Germinal center (tissue), 1 donor: Measurements from ENCODE around the gene DYRK1B.
"Not testable (repeated sequence)": the region's sequence is repeated elsewhere in the genome, so short reads cannot be mapped to it uniquely, and the experiment has no call there.

Source experiments
- DNase-seq: peaks from one replicate; pipeline ENCODE4 v3.0.0; 2012; ENCODE audit warnings: mixed read lengths, low spot score

Gene DYRK1B

DNA sequence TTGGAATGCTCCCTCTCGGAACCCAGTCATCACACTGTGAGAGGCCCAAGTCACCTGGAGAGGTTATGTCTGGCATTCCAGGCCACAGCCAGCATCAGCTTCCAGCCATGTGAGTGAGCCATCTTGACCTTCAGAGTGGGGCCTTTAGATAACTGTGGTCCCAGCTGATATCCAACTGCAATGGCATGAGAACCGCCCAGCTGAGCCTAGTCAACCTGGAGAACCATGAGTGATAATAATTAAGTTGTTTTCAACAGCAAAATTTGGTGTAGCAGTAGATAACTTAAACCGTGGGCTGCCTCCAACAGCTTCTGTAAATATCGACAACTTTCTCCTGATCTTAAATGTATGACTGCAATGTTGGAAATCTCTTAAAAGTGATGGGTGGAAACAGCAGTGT, 24.6 kb downstream of the DYRK1B start:
- no peak for DNase-seq

DNA sequence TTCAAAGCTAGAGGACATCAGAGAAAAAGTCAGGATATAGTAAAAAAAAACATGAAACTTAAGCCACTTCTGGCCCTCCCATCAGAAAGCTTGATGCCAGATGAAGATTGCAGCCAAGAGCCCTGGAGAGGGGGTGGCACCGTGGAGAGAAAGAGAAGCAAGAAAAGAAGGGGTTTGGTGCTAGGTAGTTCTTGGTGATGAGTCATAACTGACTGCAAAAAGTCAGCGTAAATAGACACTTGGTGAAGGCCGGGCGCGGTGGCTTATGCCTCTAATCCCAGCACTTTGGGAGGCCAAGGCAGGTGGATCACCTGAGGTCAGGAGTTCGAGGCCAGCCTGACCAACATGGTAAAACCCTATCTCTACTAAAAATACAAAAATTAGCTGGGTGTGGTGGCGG, 25.3 kb downstream of the DYRK1B start:
- DNase-seq, result not testable (repeated sequence)

DNA sequence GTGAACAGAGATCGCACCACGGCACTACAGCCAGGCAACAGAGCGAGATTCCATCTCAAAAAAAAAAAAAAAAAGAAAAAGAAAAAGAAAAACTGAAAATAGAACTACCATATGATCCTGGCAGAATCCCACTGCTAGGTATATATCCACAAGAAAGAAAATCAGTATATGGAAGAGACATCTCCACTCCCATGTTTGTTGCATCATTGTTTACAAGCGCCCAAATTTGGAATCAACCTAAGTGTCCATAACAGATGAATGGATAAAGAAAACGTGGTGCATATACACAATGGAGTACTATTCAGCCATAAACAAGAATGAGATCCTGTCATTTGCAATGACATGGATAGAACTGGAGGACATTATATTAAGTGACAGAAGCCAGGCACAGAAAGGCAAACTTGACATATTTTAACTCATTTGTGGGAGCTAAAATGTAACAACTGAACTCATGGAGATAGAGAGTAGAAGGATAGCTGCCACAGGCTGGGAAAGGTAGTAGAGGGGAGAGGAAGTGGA, 26.1 kb downstream of the DYRK1B start:
- no peak for DNase-seq

DNA sequence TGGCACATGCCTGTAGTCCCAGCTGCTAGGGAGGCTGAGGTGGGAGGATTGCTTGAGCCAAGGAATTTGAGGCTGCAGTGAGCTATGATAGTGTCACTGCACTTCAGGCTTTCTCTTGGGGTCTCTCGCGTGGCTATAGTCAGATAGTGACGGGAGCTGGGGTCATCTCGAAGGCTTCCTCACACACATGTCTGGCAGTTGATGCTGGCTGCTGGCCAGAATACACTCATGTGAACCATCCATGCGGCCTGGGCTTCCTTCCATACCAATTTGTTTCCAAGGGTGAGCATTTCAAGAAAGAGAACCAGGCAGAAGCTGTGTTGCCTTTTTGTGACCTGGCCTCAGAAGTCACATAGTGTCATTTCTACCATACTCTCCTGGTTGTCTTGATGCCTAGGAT, 28.9 kb downstream of the DYRK1B start:
- no peak for DNase-seq

DNA sequence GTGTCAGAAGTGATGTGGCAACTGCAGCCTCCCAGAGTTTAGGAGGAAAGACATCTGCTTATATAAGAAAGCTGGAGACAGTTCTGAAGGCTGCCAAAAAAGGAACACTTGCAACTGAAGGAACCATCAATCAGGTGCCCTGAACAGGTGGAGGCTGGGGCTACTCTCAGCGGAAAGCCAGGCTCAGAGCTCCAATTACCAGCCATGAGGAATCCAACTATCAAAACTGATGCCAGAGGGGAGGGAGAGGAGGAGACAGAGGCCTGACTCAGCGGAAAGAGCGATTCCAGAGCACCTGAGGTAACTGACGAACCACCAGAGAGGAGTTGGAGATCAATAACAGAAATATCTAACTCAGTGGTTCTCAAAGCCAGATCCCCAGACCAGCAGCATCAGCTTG, 31.0 kb downstream of the DYRK1B start:
- DNase-seq, result no peak

DNA sequence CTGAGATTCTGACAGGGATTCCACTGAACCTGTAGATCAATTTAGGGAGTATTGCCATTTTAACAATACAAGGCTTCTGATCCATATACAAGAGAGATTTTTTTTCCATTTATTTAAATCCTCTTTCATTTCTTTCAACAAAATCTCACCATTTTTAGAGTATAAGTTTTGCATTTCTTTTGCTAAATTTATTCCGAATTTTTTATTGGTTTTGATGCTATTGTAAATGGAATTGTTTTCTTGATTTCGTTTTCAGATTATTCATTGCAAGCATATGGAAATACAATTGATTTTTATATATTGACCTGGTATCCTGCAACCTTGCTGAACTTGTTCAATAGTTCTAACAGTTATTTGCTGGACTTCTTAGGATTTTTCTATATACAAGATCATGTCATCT, 36.9 kb downstream of the DYRK1B start:
- no peak for DNase-seq

DNA sequence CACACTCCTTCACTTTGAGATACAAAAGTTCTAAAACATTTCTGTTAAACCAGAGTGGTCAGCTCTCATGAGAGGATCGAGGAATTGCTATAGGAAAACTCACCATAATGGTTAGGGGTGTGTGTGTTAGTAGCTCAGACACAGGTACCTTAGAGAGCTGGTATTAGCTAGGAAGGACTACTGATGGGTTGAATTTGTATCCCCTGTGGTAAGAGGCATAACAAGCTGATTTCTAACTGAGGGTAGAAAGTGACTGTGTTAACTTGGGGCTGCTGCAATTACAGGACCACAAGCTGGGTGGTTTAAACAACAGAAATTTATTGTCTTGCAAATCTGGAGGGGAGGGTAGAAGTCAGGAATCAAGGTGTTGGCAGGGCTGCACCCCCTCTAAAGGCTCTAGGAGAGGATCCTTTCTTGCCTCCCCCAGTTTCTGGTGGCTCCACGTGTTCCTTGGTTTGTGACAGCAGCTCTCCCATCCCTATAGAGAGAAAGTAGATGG, 37.9 kb downstream of the DYRK1B start:
- no peak for DNase-seq

DNA sequence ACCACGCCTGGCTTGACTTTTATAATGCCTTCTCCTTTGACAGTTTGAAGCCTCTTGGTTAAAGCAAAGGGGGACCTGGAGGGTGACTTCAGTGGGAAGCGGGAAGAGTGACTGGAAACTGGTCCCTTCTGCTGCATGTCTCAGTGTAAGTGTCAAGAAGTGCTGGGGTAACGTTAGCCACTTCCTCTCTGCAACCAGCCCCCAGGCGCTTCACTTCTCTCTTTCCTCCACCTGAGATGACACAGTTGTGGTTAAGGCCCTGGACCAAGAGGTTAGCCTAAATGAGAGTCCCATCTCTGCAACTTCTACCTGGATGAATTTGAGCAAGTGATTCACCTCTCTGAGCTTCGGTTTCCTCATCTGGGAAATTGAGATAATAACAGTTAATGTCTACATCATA, 39.0 kb downstream of the DYRK1B start:
- peak; percentile 16 for DNase-seq

DNA sequence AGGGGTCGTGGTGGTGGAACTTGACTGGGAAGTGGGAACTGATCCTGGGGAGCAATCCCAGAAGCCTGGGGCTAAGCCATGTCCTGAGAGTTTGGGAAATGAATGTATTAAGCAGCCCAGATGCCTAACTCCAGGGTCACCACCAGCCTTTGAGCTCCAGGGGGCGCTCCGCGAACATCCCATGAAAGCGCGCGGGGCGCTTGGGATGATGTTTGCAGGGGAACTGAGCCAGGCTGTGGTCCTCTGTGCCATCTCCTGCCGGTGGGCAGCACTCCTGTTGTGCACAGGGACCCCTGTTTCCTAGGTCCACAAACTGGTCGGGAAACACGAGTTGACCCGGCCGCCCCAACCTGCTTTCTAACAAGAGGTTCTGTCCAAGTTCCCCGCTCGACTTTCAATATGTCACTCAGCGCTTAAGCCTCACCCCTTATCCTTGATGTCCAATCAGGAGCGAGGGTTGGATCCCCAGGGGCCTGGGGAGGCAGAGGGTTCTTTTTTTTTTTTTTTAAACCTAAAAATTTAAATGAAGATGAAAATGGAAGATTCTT, 40.9 kb downstream of the DYRK1B start:
- peak; percentile 89 for DNase-seq

DNA sequence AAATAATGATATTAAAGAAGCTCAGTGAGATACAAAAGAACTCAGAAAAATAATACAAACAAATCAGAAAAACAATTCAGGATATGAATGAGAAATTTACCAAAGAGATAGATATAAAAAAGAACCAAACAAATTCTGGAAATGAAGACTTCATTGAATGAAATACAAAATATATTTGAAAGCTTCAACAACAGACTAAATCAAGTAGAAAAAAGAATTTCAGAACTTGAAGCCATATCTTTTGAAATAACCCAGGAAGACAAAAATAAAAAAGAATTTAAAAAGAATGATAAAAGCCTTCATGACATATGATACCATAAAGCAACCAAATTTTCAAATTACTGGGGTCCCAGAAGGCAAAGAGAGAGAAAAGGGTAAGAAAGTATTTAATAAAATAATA, 45.7 kb downstream of the DYRK1B start:
- DNase-seq, result no peak

DNA sequence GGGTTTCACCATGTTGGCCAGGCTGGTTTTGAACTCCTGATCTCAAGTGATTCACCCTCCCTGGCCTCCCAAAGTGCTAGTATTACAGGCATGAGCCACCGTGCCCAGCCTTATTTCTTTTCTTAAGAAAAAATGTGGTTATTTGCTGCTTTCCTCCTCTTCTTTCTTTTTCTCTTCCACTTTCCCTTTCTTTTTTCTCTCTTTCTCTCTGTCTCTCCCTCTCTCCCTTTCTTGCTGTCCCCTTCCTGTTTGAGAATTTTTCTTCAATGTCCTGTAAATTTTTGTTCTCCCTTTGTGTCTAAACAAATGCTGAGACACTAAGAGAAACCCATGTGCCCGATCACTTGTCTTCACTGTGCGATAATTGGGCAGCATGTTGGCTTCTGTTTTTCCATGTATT, 53.1 kb downstream of the DYRK1B start:
- DNase-seq, result no peak

DNA sequence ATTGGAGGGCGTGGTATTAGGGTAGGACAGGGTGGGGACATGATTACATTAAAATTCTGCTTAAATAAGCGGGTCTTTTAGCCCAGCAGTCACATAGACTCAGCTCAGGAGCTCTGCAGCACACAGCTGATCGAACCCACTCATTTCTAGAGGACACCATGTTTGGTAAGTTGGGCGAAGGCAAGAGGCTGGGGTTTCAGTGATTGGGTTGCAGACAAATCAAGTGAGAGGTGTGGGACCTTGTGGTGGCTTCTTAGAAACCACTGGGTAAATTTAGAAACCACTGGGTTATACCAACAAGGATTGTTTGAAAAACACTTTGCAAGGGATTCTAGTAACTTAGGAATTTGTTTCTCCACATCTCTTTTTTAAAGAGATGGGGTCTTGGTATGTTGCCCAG, 55.2 kb downstream of the DYRK1B start, which contains the start of gene LEUTX:
TSS of gene LEUTX (plus strand) at position 92 of the 400 bp plus-strand sequence. CDS start at position 159, 67 bp downstream.
- no peak for DNase-seq
